IMR-90 (cell line): ENCODE results near the gene ERVH48-1. TPM values are rescaled to one million over a fixed set of nuclear protein-coding genes. Genes with fewer than 3 reads are reported as not detected.
"Not testable (repeated sequence)": the region's sequence is repeated elsewhere in the genome, so short reads cannot be mapped to it uniquely, and the experiment has no call there.

Experiments
- ATAC-seq: fragments of 200-7000 bp; cut with Tn5 transposase; 2 replicates; pipeline ENCODE4 v1.9.1; 2020; ENCODE audit warnings: low read depth, mild to moderate bottlenecking, moderate library complexity
- BruUV-seq: library from RNA; stranded (reverse); fragments of 400-500 nt; replicated peaks from 2 replicates; lab custom pipeline; 2021; lab: Mats Ljungman, UMichigan
- CTCF ChIA-PET: fragments of 300-600 bp; formaldehyde crosslinking; extraction: SDS; loops from one replicate; lab custom pipeline; 2021; ENCODE audit warnings: antibody characterized with exemption; lab: Yijun Ruan, JAX
- POLR2A ChIA-PET: fragments of 300-600 bp; sonication (Branson Sonifier 250); formaldehyde crosslinking; loops from one replicate; lab custom pipeline; 2022; ENCODE audit warnings: antibody characterized with exemption; ENCODE audit not compliant: unreplicated experiment; lab: Charles Lee
- DNase-seq: peaks from one replicate; pipeline ENCODE4 v3.0.0; 2013
- H2AFZ ChIP-seq: replicated peaks from 2 replicates; pipeline ENCODE3; 2013; ENCODE audit warnings: low read length, mild to moderate bottlenecking; ENCODE audit not compliant: poor library complexity
- H2AK5ac ChIP-seq: 2 replicates; pipeline ENCODE4 v1.6.1; 2013; ENCODE audit warnings: low read depth, low read length, inconsistent platforms
- H2AK9ac ChIP-seq: replicated peaks from 2 replicates; pipeline ENCODE3; 2013; ENCODE audit warnings: mild to moderate bottlenecking, low read depth, low read length, moderate library complexity; ENCODE audit not compliant: poor library complexity
- H2BK120ac ChIP-seq: 2 replicates; pipeline ENCODE4 v1.6.1; 2013; ENCODE audit warnings: low read depth, low read length, inconsistent platforms
- H2BK15ac ChIP-seq: 3 replicates; pipeline ENCODE4 v1.6.1; 2013; ENCODE audit warnings: low read depth, low read length, inconsistent platforms
- H2BK20ac ChIP-seq: 2 replicates; pipeline ENCODE4 v1.6.1; 2013; ENCODE audit warnings: low read depth, mild to moderate bottlenecking, inconsistent platforms, low read length, moderate library complexity
- H2BK5ac ChIP-seq: 2 replicates; pipeline ENCODE4 v1.6.1; 2013; ENCODE audit warnings: mild to moderate bottlenecking, low read depth, low read length, inconsistent platforms; ENCODE audit not compliant: poor library complexity, severe bottlenecking
- H3K14ac ChIP-seq: replicated peaks from 2 replicates; pipeline ENCODE4 v1.6.1; 2013; ENCODE audit warnings: low read depth, low read length, inconsistent platforms
- H3K18ac ChIP-seq: 2 replicates; pipeline ENCODE4 v1.6.1; 2013; ENCODE audit warnings: low read depth, low read length, control low read depth
- H3K23ac ChIP-seq: 2 replicates; pipeline ENCODE4 v1.6.1; 2013; ENCODE audit warnings: low read depth, low read length, inconsistent platforms
- H3K27ac ChIP-seq: 2 replicates; pipeline ENCODE4 v1.5.1; 2013; ENCODE audit warnings: mild to moderate bottlenecking, control low read depth, low read length; ENCODE audit not compliant: insufficient read depth
- H3K27me3 ChIP-seq: 2 replicates; pipeline ENCODE4 v1.6.1; 2013; ENCODE audit warnings: low read length; ENCODE audit not compliant: control insufficient read depth, insufficient read depth
- H3K36me3 ChIP-seq: 2 replicates; pipeline ENCODE4 v1.6.1; 2013; ENCODE audit warnings: low read length, mixed read lengths; ENCODE audit not compliant: control insufficient read depth, insufficient read depth
- H3K4ac ChIP-seq: 2 replicates; pipeline ENCODE4 v1.6.1; 2013; ENCODE audit warnings: low read depth, low read length, inconsistent platforms
- H3K4me1 ChIP-seq: 2 replicates; pipeline ENCODE4 v1.6.1; 2013; ENCODE audit warnings: low read length, mixed read lengths; ENCODE audit not compliant: control insufficient read depth, insufficient read depth
- H3K4me2 ChIP-seq: 2 replicates; pipeline ENCODE4 v1.6.1; 2013; ENCODE audit warnings: low read depth, mild to moderate bottlenecking, control low read depth, low read length, moderate library complexity
- H3K4me3 ChIP-seq: 2 replicates; pipeline ENCODE4 v1.5.1; 2013; ENCODE audit warnings: low read depth, mild to moderate bottlenecking, control low read depth, low read length, moderate library complexity; ENCODE audit not compliant: insufficient read depth
- H3K56ac ChIP-seq: 2 replicates; pipeline ENCODE4 v1.6.1; 2013; ENCODE audit warnings: low read length, inconsistent platforms; ENCODE audit not compliant: insufficient read depth; ENCODE audit errors: extremely low read depth
- H3K79me1 ChIP-seq, 2 experiments: 2 replicates each; pipeline ENCODE4 v1.6.1; 2013; ENCODE audit warnings: low read length in 2 of 2, inconsistent platforms in 1 of 2, low read depth in 1 of 2
- H3K9ac ChIP-seq: 2 replicates; pipeline ENCODE4 v1.6.1; 2013; ENCODE audit warnings: low read depth, low read length, control low read depth
- H3K9me1 ChIP-seq: 2 replicates; pipeline ENCODE4 v1.6.1; 2013; ENCODE audit warnings: low read length, inconsistent platforms; ENCODE audit not compliant: insufficient read depth
- H3K9me3 ChIP-seq: 2 replicates; pipeline ENCODE4 v1.6.1; 2013; ENCODE audit warnings: low read length; ENCODE audit not compliant: control insufficient read depth, insufficient read depth
- H4K20me1 ChIP-seq: 2 replicates; pipeline ENCODE4 v1.6.1; 2013; ENCODE audit warnings: low read length, inconsistent platforms; ENCODE audit not compliant: insufficient read depth
- H4K5ac ChIP-seq: 2 replicates; pipeline ENCODE4 v1.6.1; 2013; ENCODE audit warnings: mild to moderate bottlenecking, low read depth, low read length, control low read depth
- H4K8ac ChIP-seq, 2 experiments: 2 replicates each; pipeline ENCODE4 v1.6.1; 2013; ENCODE audit warnings: low read depth in 2 of 2, low read length in 2 of 2, control low read depth in 1 of 2, inconsistent platforms in 1 of 2
- H4K91ac ChIP-seq: 2 replicates; pipeline ENCODE4 v1.6.1; 2013; ENCODE audit warnings: low read depth, low read length, inconsistent platforms; ENCODE audit not compliant: insufficient read depth
- WGBS, 2 experiments: methylation state at CpG; one replicate each; pipeline versions ENCODE4 v1.1.5 to v1.1.7; 2013; ENCODE audit warnings: missing lambda C conversion rate in 2 of 2; ENCODE audit not compliant: insufficient read length in 1 of 2; ENCODE audit errors: extremely low coverage in 2 of 2; 5-methylcytosine and 5-hydroxymethylcytosine counted together
- dilution Hi-C: fragments of 300-500 bp; cut with HindIII; formaldehyde crosslinking; loops from one replicate; pipeline ENCODE4 v1.14.3; 2018; ENCODE audit warnings: low sequenced_read_pairs; ENCODE audit not compliant: unreplicated experiment
- in situ Hi-C: fragments of 300-500 bp; cut with MboI; formaldehyde crosslinking; loops from 3 replicates; pipeline ENCODE4 v1.14.3; 2019; ENCODE audit warnings: low sequenced_read_pairs, inconsistent platforms, mixed read lengths
- intact Hi-C: fragments of 100-400 bp; cut with micrococcal nuclease; formaldehyde crosslinking; loops from 2 replicates; pipeline ENCODE4 v1.10.0; 2022
- polyA plus RNA-seq, 3 experiments: library from polyadenylated mRNA; depleted of rRNA; stranded (reverse); fragments of >200 nt; gene quantifications; 2 replicates each; pipeline ENCODE4 v1.2.3, GENCODE V29; 2012; ENCODE audit warnings: low replicate concordance in 1 of 3
- total RNA-seq: library from RNA; depleted of rRNA; stranded (reverse); fragments of >200 nt; gene quantifications from 2 replicates; pipeline ENCODE4 v1.2.3, GENCODE V29; 2012

The ERVH48-1 gene
- total and polyA plus RNA-seq, 2 of the 4 experiments (the other 2 are of a cell fraction), result under 0.01 TPM; not detected in 1

GRCh38 chr21:42936360-42936759 lies 10.9 kb upstream of the ERVH48-1 start:
- intact Hi-C loops, H3K4me1 ChIP-seq, H3K9me3 ChIP-seq, POLR2A ChIA-PET, ATAC-seq, H2AFZ ChIP-seq, H3K27ac ChIP-seq, H3K27me3 ChIP-seq, H3K23ac ChIP-seq, H2BK20ac ChIP-seq, H3K56ac ChIP-seq, in situ Hi-C loops, H2BK5ac ChIP-seq, CTCF ChIA-PET, H3K4ac ChIP-seq, H3K18ac ChIP-seq, H3K9me1 ChIP-seq, H3K4me3 ChIP-seq, BruUV-seq, H3K79me1 ChIP-seq, H3K9ac ChIP-seq, H4K20me1 ChIP-seq, H2AK9ac ChIP-seq, H2BK120ac ChIP-seq, dilution Hi-C loops, H4K5ac ChIP-seq, H3K14ac ChIP-seq, H2AK5ac ChIP-seq, H4K91ac ChIP-seq, H4K8ac ChIP-seq, DNase-seq, H3K36me3 ChIP-seq, H2BK15ac ChIP-seq, H3K4me2 ChIP-seq: not testable (repeated sequence)
- no CpG with 5 or more reads among the region's 5 CpGs for WGBS, 2 experiments

GRCh38 chr21:42933973-42934372 lies 8.5 kb upstream of the ERVH48-1 start:
- H3K27me3 ChIP-seq, H3K27ac ChIP-seq, DNase-seq, H3K18ac ChIP-seq, H2AFZ ChIP-seq, intact Hi-C loops, H4K8ac ChIP-seq, H3K79me1 ChIP-seq, H3K4ac ChIP-seq, H2BK20ac ChIP-seq, dilution Hi-C loops, H3K4me2 ChIP-seq, in situ Hi-C loops, H3K56ac ChIP-seq, H3K36me3 ChIP-seq, ATAC-seq, POLR2A ChIA-PET, H3K4me1 ChIP-seq, H3K9me1 ChIP-seq, H2AK5ac ChIP-seq, H3K23ac ChIP-seq, H2AK9ac ChIP-seq, H2BK120ac ChIP-seq, H3K4me3 ChIP-seq, H4K5ac ChIP-seq, H4K91ac ChIP-seq, H4K20me1 ChIP-seq, BruUV-seq, H3K14ac ChIP-seq, H2BK15ac ChIP-seq, H3K9ac ChIP-seq, CTCF ChIA-PET, H3K9me3 ChIP-seq, H2BK5ac ChIP-seq: not testable (repeated sequence)
- 100% methylated on average over 2 of the region's 12 CpGs; no CpG with 5 or more reads in 1 of the 2 experiments for WGBS, 2 experiments
